Naive thymus-derived CD4-positive, alpha-beta T cell (primary cell): ENCODE results near the gene ERC1. TPM values are rescaled to one million over a fixed set of nuclear protein-coding genes. Genes with fewer than 3 reads are reported as not detected.

Experiments used
- ATAC-seq: fragments of 150-1000 bp; cut with Tn5 transposase; 2 replicates; pipeline ENCODE4 v1.10.0; 2021; ENCODE audit warnings: mild to moderate bottlenecking, moderate library complexity
- CTCF ChIA-PET: fragments of 350-600 bp; sonication (Branson Sonifier 250); formaldehyde crosslinking; loops from one replicate; lab custom pipeline; 2021; ENCODE audit warnings: antibody characterized with exemption; lab: Charles Lee
- POLR2A ChIA-PET: fragments of 350-600 bp; sonication (Branson Sonifier 250); formaldehyde crosslinking; loops from one replicate; lab custom pipeline; 2021; ENCODE audit warnings: antibody characterized with exemption, inconsistent platforms; lab: Charles Lee
- DNase-seq, 9 donors: peaks; one replicate each; pipeline versions ENCODE4 v3.0.0 to v3.0.0-alpha.2; 2020 to 2022; ENCODE audit warnings: mixed read lengths in 1 of 9
- H3K27ac ChIP-seq: one replicate; pipeline ENCODE4 v1.7.0; 2013; ENCODE audit warnings: mild to moderate bottlenecking, low read depth, low read length, moderate library complexity
- H3K27me3 ChIP-seq, 2 donors: one replicate each; pipeline ENCODE4 v1.7.0; 2013; ENCODE audit warnings: low read length in 2 of 2, mild to moderate bottlenecking in 2 of 2, moderate library complexity in 2 of 2; ENCODE audit not compliant: control insufficient read depth in 2 of 2, insufficient read depth in 2 of 2
- H3K36me3 ChIP-seq, 3 experiments: 1 replicate in 2 of 3; 2 replicates in 1 of 3; pipeline ENCODE4 v1.7.0; 2013; ENCODE audit warnings: low read length in 3 of 3, mild to moderate bottlenecking in 3 of 3, moderate library complexity in 1 of 3; ENCODE audit not compliant: insufficient read depth in 3 of 3, control insufficient read depth in 2 of 3
- H3K4me1 ChIP-seq, 2 donors: one replicate each; pipeline ENCODE4 v1.7.0; 2013; ENCODE audit warnings: low read length in 2 of 2, mild to moderate bottlenecking in 2 of 2, moderate library complexity in 1 of 2; ENCODE audit not compliant: control insufficient read depth in 2 of 2, insufficient read depth in 2 of 2
- H3K4me3 ChIP-seq: 2 replicates; pipeline ENCODE4 v1.7.0; 2013; ENCODE audit warnings: mild to moderate bottlenecking, low read length
- H3K9me3 ChIP-seq, 3 experiments: 1 replicate in 2 of 3; 2 replicates in 1 of 3; pipeline ENCODE4 v1.7.0; 2013; ENCODE audit warnings: low read length in 3 of 3; ENCODE audit not compliant: control insufficient read depth in 2 of 3
- H3K27ac Mint-ChIP-seq, 9 donors: one replicate each; pipeline ENCODE4 v1.8.0; 2020 to 2022; ENCODE audit warnings: mixed read lengths in 9 of 9, mild to moderate bottlenecking in 8 of 9, moderate library complexity in 5 of 9, inconsistent platforms in 2 of 9
- H3K27me3 Mint-ChIP-seq, 5 donors: one replicate each; pipeline ENCODE4 v1.8.0; 2021 to 2022; ENCODE audit warnings: mixed read lengths in 5 of 5, mild to moderate bottlenecking in 1 of 5
- H3K36me3 Mint-ChIP-seq, 5 donors: one replicate each; pipeline ENCODE4 v1.8.0; 2020 to 2022; ENCODE audit warnings: mixed read lengths in 5 of 5, mild to moderate bottlenecking in 3 of 5, inconsistent platforms in 1 of 5
- H3K4me1 Mint-ChIP-seq, 7 donors: one replicate each; pipeline ENCODE4 v1.8.0; 2020 to 2022; ENCODE audit warnings: mixed read lengths in 7 of 7, mild to moderate bottlenecking in 3 of 7, inconsistent platforms in 1 of 7
- H3K4me3 Mint-ChIP-seq, 10 donors: one replicate each; pipeline ENCODE4 v1.8.0; 2020 to 2022; ENCODE audit warnings: mild to moderate bottlenecking in 10 of 10, mixed read lengths in 10 of 10, moderate library complexity in 6 of 10, inconsistent platforms in 2 of 10
- H3K9me3 Mint-ChIP-seq, 11 donors: one replicate each; pipeline ENCODE4 v1.8.0; 2020 to 2022; ENCODE audit warnings: mixed read lengths in 11 of 11, mild to moderate bottlenecking in 4 of 11, inconsistent platforms in 1 of 11, moderate library complexity in 1 of 11
- intact Hi-C, 2 donors: fragments of 100-400 bp; cut with micrococcal nuclease; formaldehyde crosslinking; loops; one replicate each; pipeline ENCODE4 v1.15.1; 2023
- polyA plus RNA-seq, 2 donors: library from polyadenylated mRNA; unstranded; fragments of 300-500 nt; fragmentation: Illumina TruSeq; gene quantifications; one replicate each; pipeline ENCODE4 v1.2.3, GENCODE V29; 2021
- total RNA-seq, 6 experiments: library from RNA in 5 of 6; stranded (reverse) in 5 of 6; gene quantifications; 1 replicate in 5 of 6; 2 replicates in 1 of 6; pipeline ENCODE4 v1.2.3 and lab custom pipeline; 2021 to 2026

Gene ERC1
- total and polyA plus RNA-seq, 7 experiments from 2014 or later, result 15.9 to 62.0 (median 51.5) TPM

DNA sequence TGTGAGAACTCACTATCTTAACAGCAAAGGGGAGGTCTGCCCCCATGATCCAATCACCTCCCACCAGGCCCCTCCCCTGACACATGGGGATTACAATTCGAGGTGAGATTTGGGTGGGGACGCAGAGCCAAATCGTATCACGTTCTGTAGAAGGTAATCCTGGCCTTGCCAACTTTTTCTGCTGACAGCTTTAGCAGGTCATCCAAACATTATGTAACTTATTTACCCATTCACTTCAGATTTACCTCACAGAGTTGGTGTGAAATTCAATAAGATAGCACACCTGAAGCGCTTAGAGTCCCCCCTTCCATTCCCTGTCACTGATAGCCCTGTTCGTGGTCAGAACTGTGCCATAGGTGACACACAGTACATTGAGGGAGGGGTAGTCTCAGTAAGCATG is 384.3 kb downstream of the ERC1 start:
- CTCF ChIA-PET, result no interaction called here
- Histone ChIP-seq H3K4me1 (no peaks in the 10 kb centered on the region), H3K27me3 (no peaks in the 10 kb centered on the region), H3K9me3 (no peaks in the 10 kb centered on the region), H3K4me3 (no peak overlapping the region), H3K36me3 (peaks cover 0 to 6% (median 0%) of the 10 kb centered on the region in 3 experiments), H3K27ac (no peak overlapping the region)
- Mint-ChIP-seq H3K4me1 (no peaks in the 10 kb centered on the region), H3K36me3 (peaks cover 6 to 68% (median 37%) of the 10 kb centered on the region in 5 donors), H3K27ac (no peak overlapping the region), H3K9me3 (peaks cover 0 to 2% (median 0%) of the 10 kb centered on the region in 11 donors), H3K4me3 (no peak overlapping the region), H3K27me3 (no peaks in the 10 kb centered on the region)
- POLR2A ChIA-PET, result no interaction called here
- intact Hi-C loops, result no loop called here
- ATAC-seq (no peak), DNase-seq (no peak)

DNA sequence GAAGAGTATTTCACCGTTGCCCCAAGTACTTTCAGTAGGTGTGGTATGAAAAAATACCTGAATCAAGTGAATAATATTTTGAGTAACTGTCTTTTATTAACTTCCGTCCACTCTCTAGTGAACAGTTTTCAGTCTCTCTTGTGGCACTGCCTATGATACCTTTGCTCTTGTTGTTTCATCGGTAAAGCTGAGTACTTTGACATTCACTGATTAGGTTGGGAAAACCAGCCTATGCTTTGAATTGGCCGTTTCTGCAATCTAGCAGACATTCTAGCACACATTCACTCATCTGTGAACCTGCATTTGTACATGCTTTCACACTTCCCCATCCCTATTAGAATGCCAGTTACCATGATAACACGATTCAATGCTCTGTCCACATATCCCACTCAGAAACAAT is 386.1 kb downstream of the ERC1 start:
- no peak for ATAC-seq
- CTCF ChIA-PET, result no interaction called here
- Mint-ChIP-seq H3K4me1 (no peaks in the 10 kb centered on the region), H3K27me3 (no peaks in the 10 kb centered on the region), H3K4me3 (no peak overlapping the region), H3K36me3 (peaks cover 8 to 70% (median 34%) of the 10 kb centered on the region in 5 donors), H3K9me3 (peaks cover 0 to 2% (median 0%) of the 10 kb centered on the region in 11 donors), H3K27ac (peak overlapping the region in 1 of 9 donors; percentile 40)
- POLR2A ChIA-PET, result no interaction called here
- Histone ChIP-seq H3K27me3 (no peaks in the 10 kb centered on the region), H3K27ac (no peak overlapping the region), H3K9me3 (no peaks in the 10 kb centered on the region), H3K4me3 (no peak overlapping the region), H3K4me1 (no peaks in the 10 kb centered on the region), H3K36me3 (no peaks in the 10 kb centered on the region)
- no peak for DNase-seq
- intact Hi-C loops, result no loop called here

DNA sequence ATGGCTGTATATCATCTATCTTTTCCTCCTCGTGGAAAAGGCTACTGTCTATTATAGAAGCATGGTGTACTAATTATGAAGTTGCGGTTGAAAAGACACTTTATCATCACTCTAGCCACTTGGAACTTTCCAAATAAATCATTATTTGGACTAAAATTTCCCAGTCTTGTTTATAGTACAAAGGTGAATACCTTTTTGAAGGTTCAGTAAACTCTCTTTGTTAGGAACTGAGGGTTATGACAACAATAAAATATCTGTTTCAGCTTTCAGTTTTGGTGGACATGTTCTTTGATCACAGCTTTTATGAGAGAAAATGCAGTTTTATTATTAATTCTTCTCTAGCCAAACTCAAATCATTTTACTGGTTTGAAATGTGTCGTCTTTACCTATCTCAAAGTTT is 386.7 kb downstream of the ERC1 start:
- H3K4me1 Mint-ChIP-seq, result no peaks in the 10 kb centered on the region
- intact Hi-C loops, result no loop called here
- ChIA-PET POLR2A (interaction anchor here (0.6 kb wide), 1 partner anchor 84 kb away, joined by 3 read pairs; no protein-coding TSS in a partner anchor), CTCF (no interaction called here)
- no peak for ATAC-seq
- Histone ChIP-seq H3K27ac (no peak overlapping the region), H3K9me3 (no peaks in the 10 kb centered on the region), H3K4me1 (no peaks in the 10 kb centered on the region), H3K27me3 (no peaks in the 10 kb centered on the region), H3K4me3 (no peak overlapping the region), H3K36me3 (no peaks in the 10 kb centered on the region)
- peaks cover 8 to 65% (median 34%) of the 10 kb centered on the region in 5 donors for H3K36me3 Mint-ChIP-seq
- no peak for DNase-seq
- no peaks in the 10 kb centered on the region for H3K27me3 Mint-ChIP-seq
- H3K27ac Mint-ChIP-seq, result no peak overlapping the region
- H3K9me3 Mint-ChIP-seq, result peaks cover 0 to 2% (median 0%) of the 10 kb centered on the region in 11 donors
- H3K4me3 Mint-ChIP-seq, result no peak overlapping the region

DNA sequence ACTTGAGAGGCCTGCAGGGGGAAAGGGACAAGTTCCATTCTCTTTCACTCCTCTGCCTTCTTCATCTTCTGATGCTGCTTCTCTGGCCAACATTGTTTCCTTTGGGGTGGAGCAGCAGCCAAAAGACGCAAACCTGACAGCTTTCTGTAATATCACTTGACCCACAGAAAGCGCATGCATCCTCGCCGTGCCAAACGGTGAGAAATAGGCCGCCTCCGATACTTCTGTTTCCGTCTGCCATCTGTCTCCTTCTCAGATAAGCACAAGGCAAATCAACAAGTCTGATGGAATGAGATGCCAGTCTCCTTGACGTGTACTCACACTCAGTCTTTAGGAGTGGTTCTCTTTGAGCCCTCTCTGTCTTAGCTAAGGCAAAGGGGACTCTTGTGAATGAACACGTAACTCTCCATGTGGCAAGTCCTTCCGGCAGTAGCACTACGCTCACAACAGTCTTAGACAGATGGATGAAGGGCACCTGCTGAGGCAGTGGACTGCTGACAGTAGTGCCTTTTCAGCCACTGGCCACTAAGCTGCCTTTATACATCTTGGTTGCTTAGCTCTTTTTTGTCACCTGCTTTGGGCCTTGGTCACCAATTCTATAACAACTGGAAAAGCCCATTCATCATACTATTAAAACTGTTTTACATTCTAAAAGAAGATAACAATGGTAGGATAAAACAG is 389.3 kb downstream of the ERC1 start:
- Mint-ChIP-seq H3K36me3 (peaks cover 4 to 49% (median 33%) of the 10 kb centered on the region in 5 donors), H3K4me3 (no peak overlapping the region), H3K27ac (peak overlapping the region in 1 of 9 donors; percentile 9), H3K4me1 (no peaks in the 10 kb centered on the region), H3K9me3 (peaks cover 0 to 2% (median 0%) of the 10 kb centered on the region in 11 donors), H3K27me3 (no peaks in the 10 kb centered on the region)
- ChIA-PET POLR2A (no interaction called here), CTCF (no interaction called here)
- no peak overlapping the region for H3K4me3 ChIP-seq
- H3K27ac ChIP-seq, result no peak overlapping the region
- H3K9me3 ChIP-seq, result no peaks in the 10 kb centered on the region
- no peaks in the 10 kb centered on the region for H3K36me3 ChIP-seq
- ATAC-seq (no peak), DNase-seq (no peak)
- intact Hi-C loops, result no loop called here
- H3K27me3 ChIP-seq, result no peaks in the 10 kb centered on the region
- no peaks in the 10 kb centered on the region for H3K4me1 ChIP-seq

DNA sequence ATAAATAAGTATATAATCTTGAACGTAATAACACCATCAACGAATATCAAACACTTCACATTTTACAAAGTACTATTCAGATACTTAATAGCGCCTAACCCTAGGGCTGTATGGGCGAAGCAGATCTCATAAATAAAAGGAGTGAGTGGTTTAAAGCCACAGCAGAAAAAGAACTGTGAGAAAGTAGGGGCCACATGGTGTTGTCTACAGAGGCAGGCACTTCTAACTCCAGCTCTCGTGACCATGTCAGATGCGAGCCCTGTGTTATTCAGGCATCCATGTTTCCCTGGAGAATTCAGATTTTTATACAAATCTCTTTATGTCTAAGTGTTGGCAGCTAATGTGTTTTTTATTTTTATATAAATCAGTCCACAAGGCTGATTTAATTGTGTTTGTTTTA is 391.1 kb downstream of the ERC1 start:
- H3K4me1 Mint-ChIP-seq, result no peaks in the 10 kb centered on the region
- no peak overlapping the region for H3K4me3 ChIP-seq

DNA sequence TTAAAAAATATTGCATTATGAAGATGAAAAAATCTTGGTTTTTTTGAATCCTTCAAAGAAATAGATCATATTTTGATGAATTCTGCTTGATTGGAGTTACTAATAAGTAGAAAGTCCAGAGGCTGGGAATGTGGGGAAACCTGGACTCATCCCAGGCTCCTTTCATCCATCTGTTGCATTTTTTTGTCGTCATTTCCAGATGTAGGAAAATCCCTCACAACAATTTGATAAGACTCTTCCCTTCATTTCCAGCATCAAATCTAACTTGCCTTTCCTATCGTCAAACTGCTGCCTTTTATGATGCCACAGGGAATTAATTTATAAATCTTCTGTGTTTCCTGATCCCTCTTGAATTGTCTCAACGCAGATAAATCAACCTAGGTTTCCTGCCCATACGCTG is 391.8 kb downstream of the ERC1 start:
- Histone ChIP-seq H3K9me3 (no peaks in the 10 kb centered on the region), H3K27ac (no peak overlapping the region), H3K4me1 (no peaks in the 10 kb centered on the region), H3K27me3 (no peaks in the 10 kb centered on the region), H3K4me3 (no peak overlapping the region), H3K36me3 (peaks cover 0 to 4% (median 0%) of the 10 kb centered on the region in 3 experiments)
- ChIA-PET POLR2A (no interaction called here), CTCF (no interaction called here)
- no peak overlapping the region for H3K4me3 Mint-ChIP-seq
- H3K4me1 Mint-ChIP-seq, result no peaks in the 10 kb centered on the region
- peaks cover 0 to 8% (median 0%) of the 10 kb centered on the region in 11 donors for H3K9me3 Mint-ChIP-seq
- H3K36me3 Mint-ChIP-seq, result peaks cover 2 to 47% (median 28%) of the 10 kb centered on the region in 5 donors
- intact Hi-C loops, result no loop called here
- ATAC-seq (no peak), DNase-seq (no peak)
- no peaks in the 10 kb centered on the region for H3K27me3 Mint-ChIP-seq
- peak overlapping the region in 1 of 9 donors; percentile 66 for H3K27ac Mint-ChIP-seq

More for the DNA sequence above, 391.1 kb downstream of the ERC1 start:
- Histone ChIP-seq H3K9me3 (no peaks in the 10 kb centered on the region), H3K27me3 (no peaks in the 10 kb centered on the region), H3K27ac (no peak overlapping the region), H3K4me1 (no peaks in the 10 kb centered on the region), H3K36me3 (peaks cover 0 to 4% (median 0%) of the 10 kb centered on the region in 3 experiments)
- no peak overlapping the region for H3K27ac Mint-ChIP-seq
- no peaks in the 10 kb centered on the region for H3K27me3 Mint-ChIP-seq
- no peak for DNase-seq
- CTCF ChIA-PET, result no interaction called here
- ATAC-seq, result no peak
- POLR2A ChIA-PET, result interaction anchor here (0.6 kb wide), 1 partner anchor 95 kb away, joined by 3 read pairs; no protein-coding TSS in a partner anchor
- intact Hi-C loops, result no loop called here
- peaks cover 3 to 45% (median 26%) of the 10 kb centered on the region in 5 donors for H3K36me3 Mint-ChIP-seq
- no peak overlapping the region for H3K4me3 Mint-ChIP-seq
- H3K9me3 Mint-ChIP-seq, result peaks cover 0 to 3% (median 0%) of the 10 kb centered on the region in 11 donors

DNA sequence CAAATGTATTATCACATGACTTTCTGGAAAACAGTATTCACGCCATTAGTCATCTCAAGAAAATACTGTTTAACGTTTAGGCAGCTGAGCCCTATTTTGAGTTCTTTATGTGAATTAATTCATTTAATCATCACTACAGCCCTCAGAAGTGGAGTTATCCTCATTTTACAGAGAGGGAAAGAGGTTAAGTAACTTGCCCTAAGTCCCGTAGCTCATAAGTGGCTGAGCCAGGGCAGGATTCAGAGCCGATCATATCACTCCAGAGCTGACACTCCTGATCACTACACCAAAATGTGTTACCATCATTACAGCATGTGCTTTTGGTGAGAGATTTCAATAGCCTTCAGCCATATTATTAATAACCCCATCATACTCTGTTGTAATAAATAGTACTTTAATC is 392.7 kb downstream of the ERC1 start:
- DNase-seq (no peak), ATAC-seq (no peak)
- ChIA-PET POLR2A (no interaction called here), CTCF (no interaction called here)
- Histone ChIP-seq H3K27ac (no peak overlapping the region), H3K27me3 (no peaks in the 10 kb centered on the region), H3K36me3 (peaks cover 0 to 4% (median 0%) of the 10 kb centered on the region in 3 experiments), H3K4me1 (no peaks in the 10 kb centered on the region), H3K9me3 (no peaks in the 10 kb centered on the region), H3K4me3 (no peak overlapping the region)
- Mint-ChIP-seq H3K27me3 (no peaks in the 10 kb centered on the region), H3K27ac (no peak overlapping the region), H3K9me3 (peaks cover 0 to 12% (median 0%) of the 10 kb centered on the region in 11 donors), H3K4me1 (no peaks in the 10 kb centered on the region), H3K36me3 (peaks cover 4 to 55% (median 34%) of the 10 kb centered on the region in 5 donors), H3K4me3 (no peak overlapping the region)
- intact Hi-C loops, result no loop called here
